ENCODE results near the gene TIGD1.

Gene TIGD1

DNA sequence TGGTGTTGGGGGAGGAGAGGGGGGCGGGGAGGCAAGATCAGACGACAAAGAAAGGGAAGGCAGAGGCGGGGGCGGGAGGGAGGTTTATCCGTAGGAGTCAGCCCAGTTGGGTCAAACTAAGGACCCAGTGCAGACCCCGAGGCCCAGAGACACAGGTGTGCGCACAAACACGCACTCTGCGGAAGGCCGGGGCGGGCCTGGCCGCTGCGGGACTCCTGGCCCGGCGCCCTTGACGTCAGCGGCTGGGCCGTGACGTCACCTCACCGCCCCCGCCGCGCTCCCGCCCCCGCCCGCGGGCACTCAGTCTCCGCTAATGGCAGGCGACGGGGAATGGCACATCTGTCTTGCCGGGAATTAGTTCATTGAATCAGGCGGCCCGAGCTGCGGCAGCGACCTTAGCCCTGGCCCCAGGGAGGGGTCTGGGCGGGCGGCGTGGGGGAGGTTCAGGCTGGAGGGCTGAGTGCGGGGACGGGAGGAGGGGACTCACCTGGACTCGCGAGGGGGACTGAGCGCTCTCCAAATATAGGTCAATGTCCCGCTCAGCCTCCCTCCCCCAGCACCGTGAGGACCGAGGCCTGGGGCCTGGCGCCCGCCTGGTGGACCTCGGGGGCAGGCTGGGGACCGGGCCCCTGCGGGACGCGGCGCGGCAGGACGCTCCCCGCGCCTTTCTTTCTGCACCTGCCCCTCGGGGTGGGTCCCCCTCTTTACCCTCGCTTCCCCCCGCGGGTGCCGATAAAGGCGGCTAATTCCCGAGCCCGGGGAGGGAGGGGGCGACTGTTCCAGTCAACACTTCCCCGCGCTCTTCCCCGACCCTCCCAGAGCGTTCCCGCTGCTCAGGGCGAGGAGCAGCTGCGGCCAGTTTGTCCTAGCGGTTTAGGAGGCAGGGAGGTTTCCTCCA is 47.2 kb downstream of the TIGD1 start:
- DNase-seq (ENCODE audit: low read depth in 3 of 3, low spot score in 1 of 3): peak in 1 of 3 donors; percentile 26

GRCh38 chr2:232502511-232502910 is 47.8 kb downstream of the TIGD1 start:
- DNase-seq (ENCODE audit: low read depth in 3 of 3, low spot score in 1 of 3): no peak

- DNase-seq (ENCODE audit: low read depth in 3 of 3, low spot score in 1 of 3): no peak
These were observed 48.5 kb downstream of the TIGD1 start for GRCh38 chr2:232501794-232502390.

GRCh38 chr2:232501331-232501771 is 49.0 kb downstream of the TIGD1 start:
- no peak for DNase-seq (ENCODE audit: low read depth in 3 of 3, low spot score in 1 of 3)

DNA sequence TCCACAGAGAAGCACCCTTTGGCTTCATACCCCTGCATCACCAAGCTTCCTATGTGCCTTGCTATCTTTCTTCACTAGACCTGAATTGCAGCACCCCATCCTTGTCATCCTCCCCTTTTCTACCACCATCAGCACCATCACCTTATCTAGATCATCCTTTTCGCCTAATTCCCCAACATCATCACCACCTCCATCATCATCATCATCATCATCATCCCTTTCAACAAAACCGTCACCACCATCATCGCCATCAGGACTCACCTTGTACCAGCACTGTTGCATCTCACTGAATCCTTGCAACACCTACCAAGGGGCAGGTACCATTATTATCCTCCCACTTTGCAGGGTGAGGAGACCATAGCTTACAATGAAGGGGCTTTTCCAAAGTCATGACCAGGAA is 51.9 kb downstream of the TIGD1 start:
- DNase-seq (ENCODE audit: low read depth in 3 of 3, low spot score in 1 of 3): no peak

Data from stimulated activated CD4-positive, alpha-beta T cell treated with anti-CD3 and anti-CD28 coated beads, TNF-alpha, amount 100 ng/mL, for 1 hour (primary cell).